IPS-NIHi7 (cell line): ENCODE data around the gene SLC27A3.
"Not testable (repeated sequence)": the region's sequence is repeated elsewhere in the genome, so short reads cannot be mapped to it uniquely, and the experiment has no call there.

Experiments
- DNase-seq: peaks from one replicate; pipeline ENCODE4 v3.0.0; 2012; ENCODE audit warnings: mixed read lengths; ENCODE audit errors: extremely low spot score

SLC27A3 gene

DNA sequence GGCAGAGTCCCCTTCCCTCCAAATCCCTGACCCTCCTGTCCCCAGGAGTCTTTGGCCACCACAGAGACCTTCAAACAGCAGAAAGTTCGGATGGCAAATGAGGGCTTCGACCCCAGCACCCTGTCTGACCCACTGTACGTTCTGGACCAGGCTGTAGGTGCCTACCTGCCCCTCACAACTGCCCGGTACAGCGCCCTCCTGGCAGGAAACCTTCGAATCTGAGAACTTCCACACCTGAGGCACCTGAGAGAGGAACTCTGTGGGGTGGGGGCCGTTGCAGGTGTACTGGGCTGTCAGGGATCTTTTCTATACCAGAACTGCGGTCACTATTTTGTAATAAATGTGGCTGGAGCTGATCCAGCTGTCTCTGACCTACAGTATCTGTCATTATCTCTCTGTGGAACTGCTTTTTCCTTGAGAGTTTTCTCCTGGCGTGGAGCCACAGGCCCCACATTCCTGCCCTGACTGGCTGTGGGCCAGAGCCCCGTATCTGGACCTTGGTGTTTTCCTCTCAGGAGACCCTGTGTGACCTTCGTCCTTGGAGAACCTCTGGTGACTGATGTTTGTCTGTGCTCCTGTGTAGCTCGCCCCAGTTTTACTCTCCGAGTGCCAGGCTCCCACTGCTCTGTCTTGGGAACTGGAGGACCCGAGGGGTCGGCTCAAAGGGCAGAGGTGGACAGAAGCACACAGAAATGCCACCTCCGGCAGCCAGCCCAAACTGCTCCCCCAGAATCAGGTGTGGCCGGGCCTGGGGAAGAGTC, 4.8 kb downstream of the SLC27A3 start:
- DNase-seq, result no peak

DNA sequence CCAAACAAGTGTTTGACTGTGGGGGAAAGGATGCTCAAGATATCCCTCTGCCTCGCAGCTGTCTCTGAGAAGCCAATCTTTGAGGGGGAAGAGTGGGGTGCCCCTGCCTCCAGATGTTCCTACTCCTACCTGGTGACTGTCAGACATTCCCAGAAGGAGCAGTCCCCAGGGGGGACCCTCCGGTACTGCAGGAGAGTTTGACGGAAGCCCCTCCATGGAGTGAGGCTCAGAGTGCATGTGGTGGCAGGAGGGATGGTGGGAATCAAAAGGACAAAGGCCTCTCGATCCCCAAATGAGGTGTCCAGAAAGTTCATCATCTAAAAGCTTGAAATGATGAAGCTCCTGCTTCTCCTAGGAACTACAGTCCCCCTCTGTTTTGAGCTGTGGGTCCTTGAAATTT, 5.3 kb downstream of the SLC27A3 start:
- DNase-seq, result no peak

DNA sequence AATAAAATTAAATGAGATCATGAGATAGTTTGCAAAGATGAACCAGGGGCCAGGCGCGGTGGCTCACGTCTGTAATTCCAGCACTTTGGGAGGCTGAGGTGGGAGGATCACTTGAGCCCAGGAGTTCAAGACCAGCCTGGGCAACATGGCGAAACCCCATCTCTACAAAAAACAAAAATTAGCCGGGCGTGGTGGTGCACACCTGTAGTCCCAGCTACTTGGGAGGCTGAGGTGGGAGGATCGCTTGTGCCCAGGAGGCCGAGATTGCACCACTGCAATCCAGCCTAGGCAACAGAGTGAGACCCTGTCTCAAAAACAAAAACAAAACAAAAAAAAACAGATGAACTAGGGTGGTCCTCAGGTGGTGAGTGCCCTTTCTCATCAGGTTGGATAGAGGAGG, 7.4 kb downstream of the SLC27A3 start:
- DNase-seq, result not testable (repeated sequence)

DNA sequence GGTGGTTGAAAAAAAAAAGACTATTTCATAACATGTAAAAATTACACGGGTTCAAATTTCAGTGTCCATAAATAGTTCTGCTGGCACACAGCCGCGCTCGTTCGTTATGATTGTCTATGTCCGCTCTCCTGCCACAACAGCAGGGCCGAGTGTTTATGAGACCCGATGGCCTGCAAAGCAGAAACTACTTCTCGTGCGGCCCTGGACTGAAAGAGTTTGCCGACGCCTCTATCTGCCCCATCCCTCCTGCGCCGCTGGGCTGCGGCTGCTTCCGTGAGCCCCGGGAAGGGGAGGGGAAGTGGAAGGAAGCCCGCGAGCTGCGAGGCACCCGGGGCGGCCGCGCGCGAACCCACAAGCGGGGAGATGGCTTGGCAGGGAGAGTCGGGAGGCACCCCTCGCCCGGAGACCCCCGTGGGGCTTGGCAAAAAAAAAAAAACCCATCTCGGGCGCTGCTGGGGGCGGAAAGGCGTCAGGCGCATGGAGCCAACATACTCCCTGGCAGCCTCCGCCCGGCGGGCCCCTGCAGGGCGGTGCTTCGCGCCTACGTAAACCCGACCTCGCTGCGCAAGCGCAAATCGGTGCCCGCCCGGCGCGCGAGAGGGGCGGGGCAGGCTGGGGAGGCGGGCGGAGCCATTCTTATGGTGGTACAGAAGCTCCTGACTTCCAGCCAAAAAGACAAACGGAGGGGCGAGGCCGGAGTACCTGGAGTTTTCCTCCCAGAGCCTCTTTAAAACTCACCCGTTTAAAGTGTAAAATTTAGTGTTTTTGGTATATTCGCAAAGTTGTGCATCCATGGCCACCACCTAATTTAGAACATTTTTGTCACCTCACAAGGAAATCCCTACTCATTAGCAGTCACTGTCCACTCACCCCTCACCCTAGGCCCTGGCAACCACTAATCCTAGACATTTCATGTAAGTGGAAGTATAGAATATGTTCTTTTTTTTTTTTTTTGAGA, 8.3 kb downstream of the SLC27A3 start:
- DNase-seq, result peak; percentile 98

DNA sequence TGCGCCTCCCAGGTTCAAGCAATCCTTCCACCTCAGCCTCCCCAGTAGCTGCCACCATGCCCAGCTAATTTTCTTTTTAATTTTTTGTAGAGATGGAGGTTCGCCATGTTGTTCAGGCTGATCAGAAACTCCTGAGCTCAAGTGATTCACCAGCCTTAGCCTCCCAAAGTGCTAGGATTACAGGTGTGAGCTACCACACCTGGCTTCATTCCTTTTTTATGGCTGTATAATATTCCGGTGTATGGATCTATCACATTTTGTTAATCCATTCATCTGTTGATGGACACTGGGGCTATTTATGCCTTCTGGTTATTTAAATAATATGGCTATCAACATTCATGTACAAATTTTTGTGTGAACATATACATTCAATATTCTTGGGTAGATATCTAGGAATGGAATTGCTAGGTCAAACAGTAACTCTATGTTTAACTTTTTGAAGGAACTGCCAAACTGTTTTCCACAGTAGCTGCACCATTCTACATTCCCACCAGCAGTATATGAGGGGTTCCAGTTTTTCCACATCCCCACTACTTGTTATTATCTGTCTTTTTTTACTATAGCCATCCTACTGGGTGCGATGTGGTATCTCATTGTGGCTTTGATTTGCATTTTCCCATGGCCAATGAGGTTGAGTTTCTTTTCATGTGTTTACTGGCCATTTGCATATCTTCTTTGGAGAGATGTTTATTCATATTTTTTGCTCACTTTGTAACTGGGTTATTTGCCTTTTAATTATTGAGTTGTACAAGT, 11.0 kb downstream of the SLC27A3 start:
- no peak for DNase-seq

DNA sequence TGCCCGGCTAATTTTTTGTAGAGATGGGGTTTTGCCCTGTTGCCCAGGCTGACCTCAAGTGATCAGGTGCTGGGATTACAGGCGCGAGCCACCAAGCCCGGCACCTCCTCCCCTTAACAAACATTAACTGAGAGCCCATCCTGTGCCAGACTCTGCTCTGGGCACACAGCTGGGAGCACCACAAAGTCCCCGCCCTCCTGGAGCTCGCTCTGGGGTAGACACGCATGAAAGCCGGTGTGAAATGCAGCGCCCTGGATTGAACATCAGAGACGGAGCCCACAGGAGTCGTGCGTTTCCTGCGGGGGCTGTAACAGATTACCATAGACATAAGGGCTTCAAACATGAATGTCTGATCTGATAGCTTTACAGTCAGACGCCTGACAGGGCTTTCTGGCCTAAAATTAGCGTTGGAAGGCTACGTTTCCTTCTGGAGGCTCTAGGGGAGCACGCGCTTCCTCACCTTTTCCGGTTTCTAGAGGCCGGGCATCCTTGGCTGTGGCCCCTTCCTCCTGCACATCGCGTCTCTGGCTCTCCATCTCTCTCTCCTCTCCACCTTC, 14.3 kb downstream of the SLC27A3 start:
- DNase-seq, result no peak

DNA sequence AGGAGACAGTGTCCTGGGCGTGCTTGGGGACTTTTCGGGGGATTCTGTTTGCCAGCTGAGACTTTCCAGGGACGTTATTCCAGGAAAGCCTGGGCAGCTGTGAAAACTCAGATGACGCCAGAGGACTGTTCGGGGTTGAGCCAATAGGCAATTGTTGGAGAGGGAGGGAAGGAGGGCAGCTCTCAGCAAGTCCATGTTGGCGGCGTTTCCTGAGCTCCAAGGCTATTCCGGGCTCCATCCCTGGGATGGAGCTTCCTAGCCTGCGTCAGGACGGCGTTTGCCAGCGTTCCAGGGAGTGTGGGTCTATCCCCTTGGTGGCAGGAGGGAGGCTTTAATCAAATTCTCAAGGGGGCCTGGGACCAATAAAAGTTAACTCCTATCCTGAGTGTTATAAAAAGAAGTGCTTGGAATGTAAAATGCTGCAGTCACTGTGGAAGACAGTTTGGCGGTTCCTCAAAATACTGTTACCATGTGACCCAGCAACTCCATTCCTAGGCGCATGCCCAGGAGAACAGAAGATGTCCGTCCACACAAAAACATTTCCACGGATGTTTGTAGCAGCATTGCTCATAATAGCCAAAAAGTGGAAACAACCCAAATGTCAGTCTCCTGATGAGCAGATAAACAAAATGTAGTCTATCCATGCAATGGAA, 15.2 kb downstream of the SLC27A3 start:
- no peak for DNase-seq

DNA sequence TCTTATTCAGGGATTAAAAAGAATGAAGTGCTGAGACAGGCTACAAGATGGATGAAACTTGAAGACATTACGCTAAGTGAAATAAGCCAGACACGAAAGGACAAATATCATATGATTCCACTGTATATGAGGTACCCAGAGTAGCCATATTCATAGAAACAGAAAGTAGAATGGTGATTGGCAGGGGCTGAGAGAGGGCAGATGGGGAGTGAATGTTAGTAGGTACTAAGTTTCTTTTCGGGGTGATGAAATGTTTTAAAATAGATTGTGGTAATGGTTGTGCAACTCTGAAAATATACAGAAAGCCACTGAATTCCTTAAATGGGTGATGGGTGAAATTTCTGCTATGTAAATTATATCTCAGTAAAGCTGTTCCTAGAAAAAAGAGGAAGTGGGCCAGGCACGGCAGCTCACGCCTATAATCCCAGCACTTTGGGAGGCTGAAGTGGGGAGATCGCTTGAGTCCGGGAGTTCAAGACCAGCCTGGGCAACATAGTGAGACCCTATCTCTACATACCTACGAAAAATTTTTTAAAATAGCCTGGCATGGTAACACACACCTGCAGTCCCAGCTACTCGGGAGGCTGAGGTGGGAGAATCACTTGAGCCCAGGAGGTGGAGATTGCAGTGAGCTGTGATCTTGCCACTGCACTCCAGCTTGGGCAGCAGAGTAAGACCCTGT, 15.9 kb downstream of the SLC27A3 start:
- DNase-seq, result no peak

DNA sequence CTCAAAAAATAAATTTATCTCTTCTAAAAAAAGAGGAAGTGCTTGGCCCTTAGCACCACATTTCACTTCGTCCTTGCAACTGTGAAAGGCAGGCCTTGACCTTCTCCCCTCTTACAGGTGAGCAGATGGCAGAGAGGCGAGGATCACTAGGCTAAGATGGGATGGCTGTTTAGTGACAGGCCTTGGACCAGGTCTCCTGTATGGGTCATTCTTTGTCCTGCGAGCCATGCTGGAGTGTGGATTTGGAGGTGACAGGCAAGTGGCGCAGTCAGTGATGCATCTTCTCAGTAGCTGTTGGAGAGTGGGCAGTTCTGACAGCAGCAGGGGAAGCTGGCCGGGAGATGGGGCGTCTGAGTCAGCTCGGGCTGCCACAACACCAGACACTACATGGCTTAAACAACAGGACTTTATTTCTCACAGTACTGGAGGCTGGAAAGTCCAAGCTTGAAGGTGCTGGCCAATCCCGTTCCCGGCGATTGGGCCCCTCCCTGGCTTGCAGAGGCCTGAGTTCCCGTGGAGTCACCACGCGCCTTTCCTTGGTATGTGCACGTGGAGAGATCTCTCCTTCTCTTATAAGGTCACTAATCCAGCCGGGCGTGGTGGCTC, 16.5 kb downstream of the SLC27A3 start:
- DNase-seq, result no peak

DNA sequence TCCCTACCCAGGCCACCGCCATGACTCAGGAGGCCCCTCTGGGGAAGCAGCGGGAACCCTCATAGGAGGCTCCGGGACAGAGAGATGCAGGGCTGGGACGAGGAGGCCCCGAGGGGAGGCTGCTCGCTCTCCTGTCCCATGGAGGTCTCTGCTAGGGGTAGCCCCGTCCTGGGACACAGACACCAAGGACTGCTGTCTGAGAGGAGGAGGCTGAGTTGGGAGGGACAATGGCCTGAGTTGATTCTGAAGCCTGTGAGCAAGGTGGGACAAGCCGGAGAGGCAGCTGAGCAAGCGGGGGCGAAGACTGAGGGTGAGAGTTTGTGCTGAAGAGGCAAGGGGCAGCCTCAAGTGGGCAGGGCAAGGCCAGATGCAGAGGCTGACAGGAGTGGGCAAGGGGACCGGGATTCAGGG, 17.4 kb downstream of the SLC27A3 start:
- no peak for DNase-seq

DNA sequence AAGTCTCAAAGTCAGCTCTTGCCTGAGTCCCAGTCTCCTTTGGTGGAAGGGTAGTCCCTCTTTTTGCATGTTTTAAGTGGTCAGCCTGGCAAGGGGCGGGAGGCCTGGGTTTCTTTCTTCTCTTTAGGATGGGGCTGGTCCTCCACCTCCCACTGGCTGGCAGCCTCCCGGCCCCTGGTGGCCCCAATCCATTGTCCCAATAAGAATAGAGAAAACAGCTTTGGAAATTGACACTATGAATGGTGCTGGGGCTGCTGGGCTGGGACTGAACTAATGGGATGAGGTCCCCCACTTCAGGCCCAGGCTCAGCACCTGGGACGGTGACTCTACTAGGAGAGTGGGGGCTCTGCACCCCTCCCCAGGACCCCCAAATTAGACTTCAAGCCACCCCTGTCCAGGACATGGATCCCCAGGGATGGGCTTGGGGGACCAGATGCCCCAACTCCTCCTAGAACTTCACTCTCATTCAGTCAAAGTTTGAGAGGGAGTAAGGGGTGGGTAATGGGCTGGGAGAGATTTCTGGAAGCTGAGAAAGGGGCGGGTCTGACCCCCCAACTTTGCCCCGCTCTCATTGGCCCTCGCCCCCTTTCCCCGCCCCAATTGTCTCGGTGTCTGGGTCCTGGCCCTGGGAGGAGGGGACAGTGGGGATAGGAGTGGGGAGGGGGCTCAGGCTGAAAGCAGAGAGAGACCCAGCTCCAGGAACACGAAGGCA, 18.2 kb downstream of the SLC27A3 start:
- no peak for DNase-seq

DNA sequence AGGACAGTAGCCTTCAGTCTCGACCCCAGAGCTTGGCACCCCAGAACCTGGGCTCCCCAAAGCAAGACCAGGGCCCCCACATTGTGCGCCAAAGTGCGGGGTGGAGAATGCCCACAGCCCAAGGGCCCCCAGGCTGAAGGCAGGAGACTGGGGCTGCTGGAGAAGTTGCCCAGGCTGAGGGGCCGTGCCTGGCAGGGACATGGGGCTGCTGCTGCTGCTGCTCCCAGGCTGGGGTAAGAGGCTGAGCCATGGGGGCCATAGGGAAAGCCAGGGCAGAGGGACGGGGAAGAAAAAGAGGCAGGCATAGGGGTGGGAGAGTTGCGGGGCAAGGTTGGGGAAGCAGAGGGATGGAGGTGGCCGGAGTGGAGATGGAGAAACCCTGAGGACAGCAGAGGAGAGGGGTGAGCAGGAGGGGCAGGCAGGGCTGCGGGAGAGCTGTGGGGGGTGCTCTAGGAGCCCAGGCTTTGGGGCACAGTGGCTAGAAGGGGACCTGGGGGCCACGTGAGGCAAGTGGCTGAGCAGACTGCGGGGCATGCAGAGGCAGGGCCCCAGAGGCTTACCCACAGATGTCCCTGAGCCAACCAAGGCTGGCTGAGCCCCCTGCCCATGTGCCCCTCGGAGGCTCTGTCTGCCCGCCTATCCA, 18.9 kb downstream of the SLC27A3 start:
- DNase-seq, result no peak

DNA sequence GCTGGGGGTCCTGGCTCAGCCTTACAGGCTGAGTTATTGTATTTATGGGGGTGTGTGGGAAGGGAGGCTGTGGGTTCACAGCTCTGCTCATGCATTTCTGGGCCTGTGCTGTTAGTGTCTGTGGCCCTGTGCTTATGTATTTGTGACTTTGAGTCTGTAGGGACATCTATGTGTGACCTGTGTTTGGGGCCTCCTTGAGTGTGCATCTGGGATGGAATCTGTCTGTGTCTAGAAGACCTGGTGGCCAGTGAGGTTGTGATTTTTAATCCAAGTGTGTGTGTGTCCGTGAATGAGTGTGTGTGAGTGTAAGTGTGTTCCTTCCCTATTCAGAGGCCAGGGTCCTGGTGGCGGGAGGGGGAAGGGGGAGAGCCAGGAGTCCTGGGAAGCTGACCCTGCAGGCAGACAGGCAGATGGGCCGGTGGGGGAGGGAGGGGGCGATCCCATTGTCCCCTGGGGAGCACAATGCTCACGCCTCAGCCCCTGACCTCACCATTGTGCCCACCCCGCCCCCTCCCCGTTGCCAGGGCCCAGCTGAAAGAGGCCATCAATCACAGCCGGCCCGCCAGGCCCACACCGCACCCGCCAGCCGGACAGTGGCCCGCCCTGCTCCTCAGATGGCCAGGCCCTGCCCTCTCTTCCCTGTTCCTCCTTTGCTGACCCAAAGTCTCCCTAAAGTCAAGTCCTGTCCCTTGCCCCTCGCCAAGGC, 19.6 kb downstream of the SLC27A3 start:
- DNase-seq, result no peak

DNA sequence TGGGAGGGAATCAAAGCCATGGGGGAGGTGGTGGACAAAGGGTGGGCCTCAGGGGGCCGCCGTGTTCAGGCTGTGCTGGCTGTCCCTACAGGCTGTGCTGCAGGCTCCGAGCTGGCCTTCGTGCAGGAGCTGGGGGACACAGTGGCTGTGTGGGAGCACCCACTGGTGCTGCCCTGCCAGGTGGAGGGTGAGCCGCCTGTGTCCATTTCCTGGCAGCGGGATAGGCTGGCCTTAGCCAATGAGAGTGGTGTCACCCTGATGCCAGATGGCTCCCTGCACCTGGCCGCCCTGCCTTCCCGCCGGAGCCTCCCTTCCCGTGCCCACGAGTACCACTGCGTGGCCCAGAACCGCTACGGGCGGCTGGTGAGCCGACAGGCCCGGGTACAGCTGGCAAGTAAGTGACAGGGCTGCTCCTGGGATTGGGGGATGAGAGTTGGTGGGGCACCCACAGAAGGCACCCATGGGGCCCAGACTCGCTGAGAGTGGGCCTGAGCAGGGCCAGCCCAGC, 20.2 kb downstream of the SLC27A3 start:
- no peak for DNase-seq

DNA sequence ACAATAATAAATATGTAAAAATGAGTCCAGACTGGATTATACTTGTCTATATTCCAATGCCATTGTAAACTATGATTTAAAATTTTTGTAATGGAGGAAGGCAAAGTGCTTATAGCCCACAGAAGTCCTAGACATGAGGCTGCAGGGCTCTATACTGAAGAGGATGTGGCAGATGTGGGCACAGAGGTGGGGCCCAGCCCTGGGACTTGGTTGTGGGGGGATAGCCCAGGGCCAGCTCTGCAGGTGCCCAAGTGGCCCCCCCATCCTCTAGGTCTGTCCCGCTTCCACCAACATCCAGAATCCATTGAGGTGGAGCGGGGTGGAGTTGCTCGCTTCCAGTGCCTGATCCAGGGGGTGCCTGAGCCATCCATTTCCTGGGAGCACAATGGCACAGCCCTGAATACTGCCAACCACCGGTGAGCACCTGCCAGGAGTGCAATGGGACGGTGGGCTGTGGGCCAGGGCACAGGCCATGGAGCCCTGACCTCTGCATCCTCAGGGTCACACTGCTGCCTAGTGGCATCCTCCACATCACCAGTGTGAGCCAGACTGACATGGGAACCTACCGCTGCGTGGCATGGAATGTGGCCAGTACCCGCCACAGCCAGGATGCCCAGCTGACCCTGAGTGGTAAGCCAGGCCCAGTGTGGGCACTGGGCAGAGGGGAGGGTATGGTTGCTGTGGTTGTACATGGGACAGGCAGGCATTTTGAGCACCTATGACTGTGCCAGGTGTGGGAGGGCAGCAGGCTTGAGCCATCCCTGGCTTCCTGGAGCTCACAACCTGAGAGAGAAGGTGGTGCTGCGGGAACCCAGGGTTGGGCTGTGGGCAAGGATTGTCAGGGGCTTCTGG, 21.0 kb downstream of the SLC27A3 start:
- DNase-seq, result no peak

DNA sequence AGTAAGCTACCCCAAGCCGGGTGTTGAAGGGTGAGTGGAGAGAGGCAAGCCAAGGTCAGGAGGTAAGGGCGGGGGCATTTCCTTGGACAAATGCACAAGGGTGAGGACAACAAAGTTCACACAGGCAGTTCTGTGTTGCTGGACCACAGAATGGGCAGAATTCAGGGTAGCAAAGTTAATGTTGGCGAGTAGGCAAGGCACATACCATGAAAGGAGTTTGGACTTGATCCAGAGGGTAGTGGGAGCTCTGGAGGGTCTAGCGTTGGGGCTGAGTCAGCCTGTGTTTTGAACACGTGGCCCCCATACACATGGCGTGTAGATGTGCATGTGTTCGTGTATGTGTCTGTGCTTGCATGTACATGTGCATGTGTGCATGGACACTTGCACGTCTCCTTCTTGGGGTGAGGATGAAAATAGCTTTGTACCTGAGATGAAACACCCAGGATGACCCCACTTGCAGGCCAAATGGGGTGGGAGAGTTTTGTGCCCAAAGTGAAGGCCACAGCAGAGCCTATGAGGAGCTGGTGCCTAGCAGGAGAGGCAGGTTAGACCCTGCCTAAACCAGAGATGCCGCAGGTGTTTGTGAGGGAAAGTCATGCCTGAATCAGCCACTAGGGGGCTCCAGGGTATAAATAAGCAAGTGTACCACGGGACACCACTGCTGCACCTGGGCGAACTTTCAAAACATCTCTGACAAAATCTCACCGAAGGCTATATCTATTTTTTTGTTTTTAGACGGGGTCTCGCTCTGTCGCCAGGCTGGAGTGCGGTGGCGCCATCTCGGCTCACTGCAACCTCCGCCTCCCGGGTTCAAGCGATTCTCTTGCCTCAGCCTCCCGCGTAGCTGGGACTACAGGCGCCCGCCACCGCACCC, 21.8 kb downstream of the SLC27A3 start:
- DNase-seq, result peak; percentile 89

DNA sequence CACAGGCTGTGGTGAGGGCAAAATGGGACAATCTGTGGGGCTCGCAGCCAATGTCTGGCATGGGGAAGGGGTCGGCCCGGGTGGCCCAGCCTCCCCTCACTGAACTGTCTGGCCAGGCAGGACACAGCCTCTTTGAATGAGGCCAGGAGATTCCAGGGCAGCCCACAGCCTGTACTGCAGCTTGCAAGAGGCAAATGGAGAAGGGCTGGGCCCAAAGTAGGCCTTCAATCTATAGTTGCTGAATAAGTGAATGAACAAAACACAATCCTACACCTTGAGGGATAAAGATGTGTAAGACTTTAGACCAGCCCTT, 23.2 kb downstream of the SLC27A3 start:
- no peak for DNase-seq
